Measurements from ENCODE around the gene KRTAP5-3.
"Not testable (repeated sequence)": the region's sequence is repeated elsewhere in the genome, so short reads cannot be mapped to it uniquely, and the experiment has no call there.

KRTAP5-3 gene

GRCh38 chr11:1619449-1619848 is 11.2 kb upstream of the KRTAP5-3 start:
- DNase-seq (no peak), ATAC-seq (no peak)

DNA sequence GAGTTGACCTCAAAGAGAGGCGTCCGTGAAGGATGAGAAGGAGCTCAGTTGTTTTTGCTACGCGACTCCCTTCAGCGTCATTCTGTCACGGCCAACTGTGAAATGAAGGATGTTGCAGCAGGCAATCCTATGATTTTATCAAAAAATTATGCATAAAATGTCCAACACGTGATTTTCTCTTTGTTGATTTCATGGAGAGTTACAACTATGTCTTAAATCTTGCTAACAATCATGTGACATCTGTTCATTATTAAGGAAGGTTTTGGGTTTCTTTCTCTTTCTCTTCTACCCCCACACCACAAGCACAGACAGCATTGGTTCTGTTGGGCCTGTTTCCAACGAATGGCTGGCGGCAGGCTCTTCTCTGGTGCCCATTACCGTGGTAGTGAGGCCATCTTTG is 10.0 kb upstream of the KRTAP5-3 start:
- DNase-seq (no peak), ATAC-seq (no peak)

GRCh38 chr11:1607901-1608300 is 362 bp downstream of the KRTAP5-3 start:
- ATAC-seq, DNase-seq: not testable (repeated sequence)

DNA sequence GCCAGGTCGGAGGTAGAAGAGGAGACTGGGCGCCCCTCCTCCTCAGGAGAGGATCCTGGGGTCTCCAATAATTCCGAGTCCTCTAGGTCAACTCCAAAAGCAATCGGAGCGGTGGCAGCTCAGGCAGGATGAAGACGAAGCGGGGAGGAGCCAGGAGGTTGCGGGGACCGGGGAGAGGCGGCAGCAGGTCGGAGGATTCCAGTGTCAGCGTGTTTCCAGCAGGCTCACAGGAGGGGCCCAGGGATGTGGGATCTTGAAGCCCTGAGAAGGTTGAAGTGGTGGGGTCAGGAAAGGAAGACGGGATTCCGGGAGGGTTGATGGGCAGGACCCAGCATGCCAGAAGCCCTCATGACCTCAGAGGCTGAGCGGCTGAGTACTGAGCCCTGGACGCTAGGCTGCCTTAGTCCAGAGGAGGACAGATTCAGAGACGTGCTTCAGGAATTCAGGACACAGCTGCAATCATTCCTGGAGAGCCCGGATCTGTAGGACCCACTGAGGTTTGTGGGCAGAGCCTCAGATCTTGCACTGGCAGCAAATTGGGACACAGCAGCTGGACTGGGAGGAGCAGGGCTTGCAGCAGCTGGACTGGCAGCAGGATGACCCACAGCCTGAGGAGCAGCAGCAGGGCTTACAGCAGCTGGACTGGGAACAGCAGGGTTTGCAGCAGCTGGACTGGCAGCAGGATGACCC is 962 bp downstream of the KRTAP5-3 start:
- DNase-seq, ATAC-seq: not testable (repeated sequence)

GRCh38 chr11:1605923-1606322 is 2.3 kb downstream of the KRTAP5-3 start:
- not testable (repeated sequence) for DNase-seq

GRCh38 chr11:1604711-1605110 is 3.6 kb downstream of the KRTAP5-3 start:
- ATAC-seq (no peak), DNase-seq (no peak)

More at GRCh38 chr11:1605923-1606322, 2.3 kb downstream of the KRTAP5-3 start:
- peak; percentile 23 for ATAC-seq

DNA sequence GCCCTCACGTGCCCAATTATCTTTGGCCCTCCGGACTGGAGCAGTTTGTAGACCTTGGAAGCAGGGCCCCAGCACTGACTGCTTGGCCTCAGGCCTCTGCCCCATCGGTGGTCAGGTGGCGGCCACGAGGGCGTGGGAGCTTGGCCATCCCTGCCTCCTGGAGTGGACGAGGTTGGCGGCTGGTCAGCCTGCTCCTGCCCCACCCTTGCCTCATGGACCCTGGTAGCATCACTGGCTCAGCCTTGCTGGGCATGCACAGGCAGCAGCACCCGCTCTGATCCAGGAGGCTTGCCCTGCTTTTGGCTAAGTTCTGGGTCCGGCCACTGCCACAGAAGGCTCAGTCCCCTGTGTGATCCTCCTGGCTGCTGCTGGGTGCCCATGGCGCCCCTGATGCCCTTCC is 4.1 kb downstream of the KRTAP5-3 start:
- DNase-seq (no peak), ATAC-seq (no peak)

DNA sequence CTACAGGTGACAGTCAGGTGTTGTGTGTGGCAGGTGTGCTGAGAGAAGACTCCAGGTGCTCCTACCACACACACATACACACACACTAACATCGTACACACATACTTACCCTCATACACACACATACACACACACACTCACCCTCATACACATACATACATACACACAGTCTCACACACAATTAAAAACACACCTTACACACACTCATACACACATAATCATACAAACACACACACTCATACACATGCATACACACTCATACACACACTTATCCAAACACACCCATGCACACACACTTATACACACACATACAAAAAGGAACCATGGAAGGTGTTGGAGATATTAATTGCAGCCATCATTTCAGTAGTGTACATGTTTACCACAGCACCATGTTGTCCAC is 4.6 kb downstream of the KRTAP5-3 start:
- DNase-seq (no peak), ATAC-seq (no peak)

DNA sequence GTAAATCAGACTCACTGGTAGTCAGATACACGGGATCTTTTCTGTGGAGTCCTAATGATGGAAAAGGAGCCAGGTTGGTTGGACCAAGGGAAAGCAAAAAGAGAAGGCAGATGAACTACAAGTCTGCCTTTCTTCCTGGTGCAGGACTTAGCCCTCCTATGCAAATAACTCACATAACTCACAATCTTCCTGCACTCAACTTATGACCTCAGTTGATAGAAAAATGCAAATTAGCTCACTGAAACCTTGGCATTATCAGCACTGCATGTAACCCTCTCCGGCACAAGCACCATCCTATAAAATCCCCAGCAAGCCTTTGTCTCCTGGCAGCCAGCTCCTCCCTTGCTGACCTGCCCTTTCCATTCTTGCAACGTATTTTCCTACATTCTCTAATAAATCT is 6.6 kb downstream of the KRTAP5-3 start:
- not testable (repeated sequence) for ATAC-seq, DNase-seq

DNA sequence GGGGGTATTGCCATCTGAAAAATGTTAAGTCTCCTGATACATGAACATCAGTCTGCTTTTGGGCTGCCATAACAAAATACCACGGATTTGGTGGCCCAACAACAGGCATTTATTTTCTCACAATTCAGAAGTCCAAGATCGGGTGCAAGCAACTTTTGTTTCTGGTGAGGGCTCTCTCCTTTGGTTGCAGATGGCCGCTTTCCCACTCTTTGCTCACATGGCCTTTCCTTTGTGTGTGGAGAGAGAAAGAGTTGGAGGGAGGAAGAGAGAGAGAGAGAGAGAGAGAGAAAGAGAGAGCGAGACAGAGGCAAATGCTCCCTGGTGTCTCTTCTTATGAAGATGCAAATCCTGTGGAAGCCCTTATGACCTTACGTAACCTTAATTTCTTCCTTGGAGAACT is 7.6 kb downstream of the KRTAP5-3 start:
- ATAC-seq (no peak), DNase-seq (no peak)

DNA sequence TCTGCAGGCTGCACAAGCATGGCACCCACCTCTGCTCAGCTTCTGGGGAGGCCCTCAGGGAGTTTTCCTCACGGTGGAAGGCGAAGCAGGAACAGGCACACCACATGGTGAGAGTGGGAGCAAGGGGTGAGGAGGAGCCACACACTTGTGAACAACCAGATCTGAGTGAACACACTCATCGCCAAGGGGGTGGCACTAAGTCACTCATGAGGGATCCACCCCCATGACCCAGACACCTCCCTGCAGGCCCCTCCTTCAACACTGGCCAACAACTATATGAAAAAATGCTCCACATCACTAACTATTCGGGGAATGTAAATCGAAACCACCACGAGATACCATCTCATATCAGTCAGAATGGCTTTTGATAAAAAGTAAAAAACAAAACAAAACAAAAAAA is 9.4 kb downstream of the KRTAP5-3 start:
- ATAC-seq: no peak
- no peak for DNase-seq

- not testable (repeated sequence) for ATAC-seq, DNase-seq
Measured at GRCh38 chr11:1598406-1598805, 9.9 kb downstream of the KRTAP5-3 start.

- ATAC-seq: no peak
- DNase-seq: no peak
Measured at GRCh38 chr11:1597994-1598380, 10.3 kb downstream of the KRTAP5-3 start, which contains the start of gene KRTAP5-2. Gene KRTAP5-2 (minus strand): TSS chr11:1598294. CDS start chr11:1598250, 44 bp downstream.

GRCh38 chr11:1597331-1597993 is 10.8 kb downstream of the KRTAP5-3 start:
- ATAC-seq: no peak
- DNase-seq: no peak

- not testable (repeated sequence) for DNase-seq, ATAC-seq
Measured at GRCh38 chr11:1596576-1597121, 11.6 kb downstream of the KRTAP5-3 start.

DNA sequence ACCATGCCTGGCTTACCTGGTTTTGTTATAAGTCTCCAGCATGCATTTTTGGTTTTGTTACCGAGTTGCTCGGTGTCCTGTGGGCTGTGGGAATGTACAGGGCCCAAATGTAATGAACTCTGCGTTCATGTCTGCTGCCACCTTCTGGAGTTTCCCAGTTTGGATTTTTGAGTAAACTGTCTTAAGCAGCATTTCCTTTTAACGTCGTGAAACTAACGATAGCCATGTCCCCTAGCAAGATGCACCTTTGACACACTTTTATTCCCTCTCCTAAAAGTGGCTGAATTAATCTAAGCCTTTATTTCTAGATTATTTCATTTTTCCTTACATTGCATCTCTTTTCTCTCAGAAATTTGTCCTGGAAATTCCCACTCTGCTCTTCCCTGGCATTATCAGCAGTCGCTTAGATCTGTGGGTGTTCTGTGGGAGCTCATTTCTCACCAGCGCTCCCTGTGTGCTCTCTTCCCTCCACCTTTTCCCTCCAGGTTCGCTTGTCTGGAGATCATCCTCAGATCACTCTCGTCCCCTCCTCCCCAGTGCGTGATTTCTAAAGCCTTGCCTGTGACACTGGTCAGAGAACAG is 12.2 kb downstream of the KRTAP5-3 start:
- DNase-seq, ATAC-seq: not testable (repeated sequence)

DNA sequence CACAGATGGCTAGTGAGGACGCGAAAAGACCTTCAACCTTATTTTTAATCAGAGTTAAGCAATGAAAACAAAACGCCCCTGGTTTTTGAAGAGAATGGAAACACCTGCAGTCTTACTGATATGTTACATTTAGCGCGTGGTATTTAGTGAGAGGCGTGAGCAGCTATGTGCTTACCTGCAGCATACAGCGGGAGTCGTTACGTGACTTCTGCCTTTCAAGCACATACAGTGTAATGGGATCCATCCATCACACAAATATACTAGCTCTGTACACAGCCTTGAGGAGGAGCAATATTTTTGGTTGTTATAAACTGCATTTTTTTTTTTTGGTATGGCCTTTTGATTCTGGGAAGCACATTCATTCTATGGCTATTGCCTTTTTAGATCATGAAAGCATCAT is 15.6 kb downstream of the KRTAP5-3 start:
- ATAC-seq (no peak), DNase-seq (no peak)

DNA sequence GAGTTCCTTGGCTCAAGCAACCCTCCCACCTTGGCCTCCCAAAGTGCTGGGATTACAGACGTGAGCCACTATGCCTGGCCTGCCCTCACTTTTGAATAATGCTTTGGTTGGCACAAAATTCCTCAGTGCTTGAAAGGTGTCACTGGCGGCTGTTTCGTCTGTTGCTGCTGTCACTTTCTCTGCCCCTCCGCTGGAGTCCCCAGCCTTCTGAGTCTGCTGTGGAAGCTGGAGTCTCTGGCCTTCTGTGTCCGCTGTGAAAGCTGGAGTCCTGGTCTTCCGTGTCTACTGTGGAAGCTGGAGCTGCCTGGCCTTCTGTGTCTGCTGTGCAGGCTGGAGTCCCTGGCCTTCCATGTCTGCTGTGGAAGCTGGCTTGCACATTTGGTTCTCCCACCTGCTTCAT is 18.3 kb downstream of the KRTAP5-3 start:
- no peak for ATAC-seq
- DNase-seq: no peak

DNA sequence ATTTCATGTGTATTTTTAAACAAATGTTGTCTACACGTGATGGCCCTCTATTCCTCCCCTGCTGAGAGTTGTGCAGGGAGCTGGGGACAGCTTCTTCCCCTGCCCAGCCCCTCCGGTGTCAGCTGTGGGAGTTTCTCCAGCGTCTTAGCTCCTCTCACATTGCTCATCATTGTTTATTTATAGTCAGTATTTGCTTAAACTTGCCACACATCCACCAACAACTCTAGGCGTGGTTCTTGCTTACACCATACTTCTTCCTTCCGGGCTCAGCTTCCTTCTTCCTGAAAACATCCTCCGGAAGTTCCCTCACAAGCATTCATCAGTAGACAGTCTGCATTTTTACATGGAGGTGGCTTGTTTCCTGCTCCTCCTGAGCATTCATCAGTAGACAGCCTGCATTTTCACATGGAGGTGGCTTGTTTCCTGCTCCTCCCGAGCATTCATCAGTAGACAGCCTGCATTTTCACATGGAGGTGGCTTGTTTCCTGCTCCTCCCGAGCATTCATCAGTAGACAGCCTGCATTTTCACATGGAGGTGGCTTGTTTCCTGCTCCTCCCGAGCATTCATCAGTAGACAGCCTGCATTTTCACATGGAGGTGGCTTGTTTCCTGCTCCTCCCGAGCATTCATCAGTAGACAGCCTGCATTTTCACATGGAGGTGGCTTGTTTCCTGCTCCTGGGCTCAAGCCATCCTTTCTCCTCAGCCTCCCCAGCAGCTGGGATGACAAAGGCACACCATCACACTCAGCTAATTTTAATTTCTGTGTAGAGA is 18.9 kb downstream of the KRTAP5-3 start:
- DNase-seq, ATAC-seq: not testable (repeated sequence)

- DNase-seq (no peak), ATAC-seq (no peak)
Measured at GRCh38 chr11:1586699-1587098, 21.6 kb downstream of the KRTAP5-3 start.

DNA sequence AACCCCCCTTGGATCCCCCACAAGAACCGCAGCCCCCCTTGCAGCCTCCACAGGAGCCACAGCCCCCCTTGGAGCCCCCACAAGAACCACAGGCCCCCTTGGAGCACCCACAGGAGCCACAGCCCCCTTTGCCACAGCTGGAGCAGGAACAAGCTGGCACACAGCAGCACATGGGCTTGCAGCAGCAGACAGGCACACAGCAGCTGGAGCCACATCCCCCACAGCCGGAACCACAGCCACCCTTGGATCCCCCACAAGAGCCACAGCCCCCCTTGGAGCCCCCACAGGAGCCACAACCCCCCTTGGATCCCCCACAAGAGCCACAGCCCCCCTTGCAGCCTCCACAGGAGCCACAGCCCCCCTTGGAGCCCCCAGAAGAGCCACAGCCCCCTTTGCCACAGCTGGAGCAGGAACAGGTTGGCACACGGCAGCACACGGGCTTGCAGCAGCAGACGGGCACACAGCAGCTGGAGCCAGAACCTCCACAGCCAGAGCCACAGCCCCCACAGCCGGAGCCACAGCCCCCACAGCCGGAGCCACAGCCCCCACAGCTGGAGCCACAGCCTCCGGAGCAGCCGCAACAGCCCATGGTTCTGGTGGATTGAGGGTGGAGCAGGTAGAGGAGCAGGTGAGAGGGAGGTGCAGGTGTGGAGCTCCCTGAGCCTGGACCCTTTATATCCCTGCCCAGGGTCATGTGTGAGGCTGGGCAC is 23.4 kb downstream of the KRTAP5-3 start, which contains the start of gene KRTAP5-1:
KRTAP5-1 (minus strand) TSS at position 623 of the 710 bp plus-strand sequence; CDS start at position 589, 34 bp downstream.
- not testable (repeated sequence) for DNase-seq, ATAC-seq
